HAP-1 (cell line): Measurements from ENCODE around the gene NOM1.
"Not testable (repeated sequence)": the region's sequence is repeated elsewhere in the genome, so short reads cannot be mapped to it uniquely, and the experiment has no call there.

Source experiments
- DNase-seq, 2 experiments: peaks; one replicate each; pipeline ENCODE4 v3.0.0-alpha.2; 2016 to 2020; ENCODE audit warnings: low spot score in 2 of 2
- H3K27me3 ChIP-seq: fragments of 250-450 bp; sonication (Bioruptor Pico); 2 replicates; pipeline ENCODE4 v1.5.1; 2020; ENCODE audit warnings: low read depth, mild to moderate bottlenecking, moderate library complexity
- H3K36me3 ChIP-seq: fragments of 250-450 bp; sonication (Bioruptor Pico); replicated peaks from 2 replicates; pipeline ENCODE4 v1.5.1; 2020; ENCODE audit warnings: mild to moderate bottlenecking
- H3K4me1 ChIP-seq: fragments of 250-450 bp; sonication (Bioruptor Pico); 2 replicates; pipeline ENCODE4 v1.5.1; 2020; ENCODE audit warnings: mild to moderate bottlenecking
- H3K4me3 ChIP-seq: fragments of 250-450 bp; sonication (Bioruptor Pico); 2 replicates; pipeline ENCODE4 v1.5.1; 2020; ENCODE audit warnings: mild to moderate bottlenecking, moderate library complexity
- H3K9me3 ChIP-seq: fragments of 250-450 bp; sonication (Bioruptor Pico); 2 replicates; pipeline ENCODE4 v1.5.1; 2020; ENCODE audit warnings: mild to moderate bottlenecking, moderate library complexity
- in situ Hi-C: fragments of 300-500 bp; cut with MboI; formaldehyde crosslinking; loops from 3 replicates; pipeline ENCODE4 v1.14.3; 2020; ENCODE audit warnings: low sequenced_read_pairs, inconsistent platforms, mixed read lengths

NOM1 gene

DNA sequence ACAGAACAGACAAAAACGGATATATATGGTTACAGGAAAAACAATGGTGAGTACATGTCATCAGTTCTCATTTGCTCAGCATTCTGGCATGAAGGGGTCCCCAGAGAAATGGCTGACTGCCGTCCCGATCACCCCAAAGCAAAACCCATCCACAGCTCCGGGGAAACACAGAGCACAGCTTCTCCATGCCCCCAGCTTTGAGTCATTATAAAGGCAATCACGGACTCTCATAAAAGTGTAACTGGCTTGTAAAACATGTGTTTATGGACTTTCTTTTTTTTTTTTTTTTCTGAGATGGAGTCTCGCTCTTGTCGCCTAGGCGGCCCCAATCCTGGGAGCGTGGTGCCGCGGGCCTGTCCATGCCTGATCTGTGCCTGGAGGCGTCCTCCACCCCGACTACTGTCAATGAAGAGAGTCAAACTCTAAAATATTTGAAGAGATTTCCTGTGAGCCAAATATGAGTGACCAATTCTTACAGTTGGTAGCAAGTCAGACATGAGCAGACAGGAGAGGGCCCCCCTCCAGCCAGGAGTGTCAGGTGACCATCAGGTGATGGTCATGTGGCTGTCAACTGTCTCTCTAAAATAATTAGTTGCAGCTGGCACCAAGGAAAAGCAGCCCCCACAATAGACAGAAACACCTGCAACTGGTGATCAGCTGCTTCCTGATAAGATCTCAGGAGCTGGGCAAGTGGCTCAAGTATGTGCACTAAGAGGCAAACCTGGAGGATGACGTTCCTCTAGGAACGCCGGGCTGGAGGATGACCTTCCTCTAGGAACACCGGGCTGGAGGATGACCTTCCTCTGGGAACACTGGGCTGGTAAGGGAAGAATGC, 21.7 kb upstream of the NOM1 start:
- H3K27me3 ChIP-seq: no peaks in the 10 kb centered on the region

DNA sequence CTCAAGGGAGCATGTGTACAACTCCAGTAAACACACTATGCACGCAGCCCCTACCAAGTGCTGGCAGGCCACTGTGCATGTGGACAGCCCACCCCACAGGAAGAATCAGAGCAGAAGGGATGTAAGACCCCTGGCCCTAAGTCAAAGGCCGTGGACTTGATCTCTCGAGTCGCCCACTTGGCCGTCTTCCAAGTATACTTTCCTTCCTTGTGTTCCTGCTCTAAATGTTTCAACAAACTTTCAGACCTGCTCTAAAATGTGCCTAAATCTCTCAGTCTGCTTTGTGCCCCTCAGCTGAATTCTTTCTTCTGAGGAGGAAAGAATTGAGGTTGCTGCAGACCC, 21.1 kb upstream of the NOM1 start:
- no peaks in the 10 kb centered on the region for H3K27me3 ChIP-seq
- in situ Hi-C loops: no loop called here

More for the DNA sequence above, 21.7 kb upstream of the NOM1 start:
- in situ Hi-C loops: no loop called here
- no peak overlapping the region for H3K4me3 ChIP-seq
- no peaks in the 10 kb centered on the region for H3K36me3 ChIP-seq
- no peaks in the 10 kb centered on the region for H3K4me1 ChIP-seq
- DNase-seq: no peak
- no peaks in the 10 kb centered on the region for H3K9me3 ChIP-seq

DNA sequence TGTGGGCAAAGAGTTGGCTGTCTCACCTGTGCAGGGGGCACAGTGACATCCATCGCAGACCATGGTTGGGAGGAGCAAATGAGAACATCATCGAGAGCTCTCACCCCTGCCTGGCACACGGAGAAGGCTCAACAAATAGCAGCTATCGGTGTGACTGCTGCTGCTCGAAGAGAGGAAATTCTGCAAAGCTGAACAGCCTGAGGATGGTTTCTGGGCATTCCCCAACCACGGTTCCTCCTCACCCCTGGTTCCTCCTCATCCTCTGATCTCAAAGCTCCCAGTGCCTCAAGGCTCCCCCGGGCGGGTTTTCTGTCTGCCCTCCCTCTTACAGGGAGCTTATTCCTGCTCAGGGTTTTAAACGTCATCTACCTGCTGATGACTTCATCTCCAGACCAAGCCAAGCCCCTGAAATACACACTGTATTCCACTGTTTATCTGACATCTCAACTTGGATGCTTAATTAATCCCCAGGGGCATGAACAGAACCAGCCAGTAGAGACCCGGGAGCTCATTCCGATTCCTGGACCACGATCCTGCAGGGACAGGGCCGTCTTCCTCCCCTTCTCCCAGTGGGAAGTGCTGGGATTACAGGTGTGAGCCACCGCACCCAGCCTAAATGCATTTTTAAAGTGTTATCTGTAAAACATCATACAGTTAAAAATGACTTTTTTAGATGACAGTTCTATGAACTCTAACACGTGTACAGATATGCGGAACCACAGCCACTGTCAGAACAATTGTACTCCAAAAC, 19.5 kb upstream of the NOM1 start:
- DNase-seq: no peak
- Histone ChIP-seq H3K27me3 (no peaks in the 10 kb centered on the region), H3K36me3 (no peaks in the 10 kb centered on the region), H3K4me3 (no peak overlapping the region), H3K4me1 (no peaks in the 10 kb centered on the region), H3K9me3 (no peaks in the 10 kb centered on the region)
- in situ Hi-C loops: no loop called here

More for the DNA sequence above, 21.1 kb upstream of the NOM1 start:
- DNase-seq: no peak
- Histone ChIP-seq H3K36me3 (no peaks in the 10 kb centered on the region), H3K9me3 (no peaks in the 10 kb centered on the region), H3K4me3 (no peak overlapping the region), H3K4me1 (no peaks in the 10 kb centered on the region)

- Histone ChIP-seq H3K36me3 (no peaks in the 10 kb centered on the region), H3K9me3 (no peaks in the 10 kb centered on the region), H3K4me3 (no peak overlapping the region), H3K27me3 (no peaks in the 10 kb centered on the region), H3K4me1 (no peaks in the 10 kb centered on the region)
- in situ Hi-C loops: no loop called here
- no peak for DNase-seq
Measured at GRCh38 chr7:156932006-156932405, 17.5 kb upstream of the NOM1 start.

DNA sequence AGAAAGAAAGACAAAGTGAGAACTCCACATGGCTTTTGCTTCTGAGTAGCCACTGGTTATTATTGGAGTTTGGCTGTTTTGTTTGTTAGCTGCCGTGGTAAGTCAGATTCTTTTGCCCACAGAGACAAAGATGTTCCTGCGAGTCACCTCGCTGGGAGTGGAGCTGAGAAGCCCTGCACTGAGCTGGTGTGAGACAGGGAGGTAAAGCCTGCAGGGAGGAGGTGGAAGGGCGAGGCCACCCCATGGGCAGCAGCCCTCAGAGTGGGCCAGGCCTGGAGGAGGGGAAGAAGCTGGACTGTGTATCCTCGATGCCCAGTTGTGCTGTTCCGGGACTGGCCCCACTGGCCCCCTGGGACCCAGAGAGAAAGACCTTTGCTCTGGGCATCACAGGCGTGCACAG, 14.3 kb upstream of the NOM1 start:
- DNase-seq: no peak

DNA sequence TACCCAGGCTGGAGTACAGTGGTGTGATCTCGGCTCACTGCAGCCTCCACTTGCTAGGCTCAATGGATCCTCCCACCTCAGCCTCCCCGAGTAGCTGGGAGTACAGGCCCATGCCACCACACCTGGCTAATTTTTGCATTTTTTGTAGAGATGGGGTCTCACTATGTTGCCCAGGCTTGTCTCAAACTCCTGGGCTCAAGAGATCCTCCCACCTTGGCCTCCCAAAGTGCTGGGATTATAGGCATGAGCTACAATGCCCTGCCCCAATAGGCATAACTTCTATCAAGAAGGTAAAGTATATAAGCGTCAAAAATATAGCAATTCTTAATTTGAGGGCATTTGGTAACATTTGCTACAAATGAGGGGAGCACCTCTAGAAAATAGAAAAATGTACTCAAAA, 12.7 kb upstream of the NOM1 start:
- H3K4me1 ChIP-seq, H3K27me3 ChIP-seq, in situ Hi-C loops, H3K4me3 ChIP-seq, DNase-seq, H3K36me3 ChIP-seq, H3K9me3 ChIP-seq: not testable (repeated sequence)

More for the DNA sequence above, 14.3 kb upstream of the NOM1 start:
- H3K27me3 ChIP-seq: no peaks in the 10 kb centered on the region
- H3K4me3 ChIP-seq: no peak overlapping the region
- H3K36me3 ChIP-seq: no peaks in the 10 kb centered on the region
- no peaks in the 10 kb centered on the region for H3K9me3 ChIP-seq
- H3K4me1 ChIP-seq: no peaks in the 10 kb centered on the region
- in situ Hi-C loops: no loop called here

DNA sequence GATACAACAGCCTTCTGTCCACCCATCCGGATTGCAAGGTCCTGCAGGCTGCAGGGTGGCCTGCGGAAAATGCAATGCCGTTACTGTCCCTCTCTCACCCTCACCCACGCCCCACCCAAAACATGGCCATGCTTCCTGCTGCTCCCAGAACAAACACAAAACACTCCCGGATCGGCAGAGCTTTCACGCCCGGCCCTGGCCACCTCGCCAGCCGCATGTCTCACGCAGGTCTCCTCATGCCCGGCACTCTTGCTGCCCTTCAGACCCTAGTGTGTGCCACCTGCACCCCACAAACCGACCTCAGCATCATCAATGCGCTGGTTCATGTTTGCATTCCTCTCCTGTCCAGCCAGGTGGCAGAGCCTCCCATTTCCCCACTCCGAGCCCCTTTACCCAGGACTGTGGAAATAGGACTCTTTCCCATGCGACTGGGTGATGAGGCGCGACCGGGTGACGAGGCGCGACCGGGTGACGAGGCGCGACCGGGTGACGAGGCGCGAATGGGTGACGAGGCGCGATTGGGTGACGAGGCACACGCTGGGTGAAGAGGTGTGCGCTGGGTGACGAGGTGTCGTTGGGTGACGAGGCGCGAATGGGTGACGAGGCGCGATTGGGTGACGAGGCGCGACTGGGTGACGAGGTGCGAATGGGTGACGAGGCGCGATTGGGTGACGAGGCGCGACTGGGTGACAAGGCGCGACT, 8.9 kb upstream of the NOM1 start:
- no peak overlapping the region for H3K4me3 ChIP-seq
- H3K4me1 ChIP-seq: no peaks in the 10 kb centered on the region
- no peaks in the 10 kb centered on the region for H3K36me3 ChIP-seq
- in situ Hi-C loops: no loop called here
- no peaks in the 10 kb centered on the region for H3K9me3 ChIP-seq
- H3K27me3 ChIP-seq: no peaks in the 10 kb centered on the region
- no peak for DNase-seq

DNA sequence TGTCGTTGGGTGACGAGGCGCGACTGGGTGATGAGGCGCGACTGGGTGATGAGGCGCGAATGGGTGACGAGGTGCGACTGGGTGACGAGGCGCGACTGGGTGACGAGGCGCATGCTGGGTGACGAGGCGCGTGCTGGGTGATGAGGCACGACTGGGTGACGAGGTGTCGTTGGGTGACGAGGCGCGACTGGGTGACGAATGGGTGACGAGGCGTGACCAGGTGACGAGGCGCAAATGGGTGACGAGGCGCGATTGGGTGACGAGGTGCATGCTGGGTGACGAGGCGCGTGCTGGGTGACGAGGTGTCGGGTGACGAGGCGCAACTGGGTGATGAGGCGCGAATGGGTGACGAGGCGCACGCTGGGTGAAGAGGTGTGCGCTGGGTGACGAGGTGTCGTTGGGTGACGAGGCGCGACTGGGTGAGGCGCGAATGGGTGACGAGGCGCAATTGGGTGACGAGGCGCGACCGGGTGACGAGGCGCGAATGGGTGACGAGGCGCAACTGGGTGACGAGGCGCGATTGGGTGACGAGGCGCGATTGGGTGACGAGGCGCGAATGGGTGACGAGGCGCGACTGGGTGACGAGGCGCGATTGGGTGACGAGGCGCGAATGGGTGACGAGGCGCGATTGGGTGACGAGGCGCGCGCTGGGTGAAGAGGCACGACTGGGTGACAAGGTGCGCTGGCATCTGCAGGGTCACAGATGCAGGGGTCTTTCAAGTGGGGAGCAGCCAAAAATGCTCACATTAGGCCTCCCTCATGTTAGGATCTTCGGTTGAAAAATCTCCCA, 7.9 kb upstream of the NOM1 start:
- no peak for DNase-seq
- no peak overlapping the region for H3K4me3 ChIP-seq
- H3K9me3 ChIP-seq: no peaks in the 10 kb centered on the region
- no peaks in the 10 kb centered on the region for H3K36me3 ChIP-seq
- in situ Hi-C loops: no loop called here
- H3K27me3 ChIP-seq: no peaks in the 10 kb centered on the region
- no peaks in the 10 kb centered on the region for H3K4me1 ChIP-seq

- no peaks in the 10 kb centered on the region for H3K4me1 ChIP-seq
- H3K27me3 ChIP-seq: no peaks in the 10 kb centered on the region
- in situ Hi-C loops: no loop called here
- H3K9me3 ChIP-seq: no peaks in the 10 kb centered on the region
- H3K4me3 ChIP-seq: no peak overlapping the region
- DNase-seq: no peak
- no peaks in the 10 kb centered on the region for H3K36me3 ChIP-seq
Measured at GRCh38 chr7:156942708-156943090, 6.8 kb upstream of the NOM1 start.

DNA sequence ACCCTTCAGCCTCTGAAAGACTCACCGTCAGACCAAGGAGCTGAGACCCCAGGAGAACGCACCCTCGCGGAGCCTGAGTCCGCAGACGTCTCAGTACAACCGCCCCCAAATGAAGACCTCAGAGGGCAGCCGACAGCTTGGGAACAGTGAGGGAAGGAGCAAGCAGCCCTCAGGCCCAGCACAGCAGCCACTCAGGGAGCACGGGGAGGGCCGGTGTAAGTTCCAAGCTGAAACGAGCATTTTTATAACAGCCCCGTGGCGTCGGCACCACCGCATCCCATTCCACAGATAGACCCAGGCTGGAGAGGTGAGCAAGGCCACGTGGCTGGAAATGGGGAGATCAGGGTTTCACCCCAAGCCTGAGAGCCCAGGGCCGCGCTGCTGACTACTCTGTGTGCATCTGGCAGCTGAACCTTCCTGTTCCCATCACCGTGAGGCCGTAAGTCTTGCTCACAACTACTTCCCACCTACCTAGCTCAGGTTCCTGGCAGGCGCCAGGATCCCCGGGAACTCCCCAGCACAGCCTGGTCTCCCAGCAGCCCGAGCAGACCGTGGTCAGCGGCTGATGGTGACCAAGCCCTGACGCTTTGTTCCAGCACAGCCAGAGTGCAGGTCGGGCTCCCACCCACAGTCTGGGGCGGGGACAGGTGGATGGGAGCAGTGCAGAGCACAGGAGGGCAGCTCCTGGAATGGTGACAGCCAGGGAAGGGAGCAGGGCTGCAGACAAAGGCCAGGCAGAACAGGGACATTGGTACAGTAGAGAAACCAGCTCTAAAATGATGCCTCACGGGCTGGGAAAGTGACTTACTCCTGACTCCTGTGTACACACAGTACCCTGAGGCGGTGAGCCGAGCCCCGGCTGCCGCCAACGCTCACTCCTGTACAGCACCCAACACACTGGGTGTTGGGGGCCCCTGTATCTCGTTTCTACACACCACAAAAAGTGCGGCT, 6.1 kb upstream of the NOM1 start:
- Histone ChIP-seq H3K4me3 (no peak overlapping the region), H3K27me3 (no peaks in the 10 kb centered on the region), H3K36me3 (no peaks in the 10 kb centered on the region), H3K9me3 (no peaks in the 10 kb centered on the region), H3K4me1 (no peaks in the 10 kb centered on the region)
- in situ Hi-C loops: no loop called here
- no peak for DNase-seq

- in situ Hi-C loops: no loop called here
- Histone ChIP-seq H3K4me1 (no peaks in the 10 kb centered on the region), H3K27me3 (no peaks in the 10 kb centered on the region), H3K9me3 (no peaks in the 10 kb centered on the region), H3K4me3 (no peak overlapping the region), H3K36me3 (no peaks in the 10 kb centered on the region)
- DNase-seq: no peak
Measured at GRCh38 chr7:156944876-156945275, 4.6 kb upstream of the NOM1 start.

DNA sequence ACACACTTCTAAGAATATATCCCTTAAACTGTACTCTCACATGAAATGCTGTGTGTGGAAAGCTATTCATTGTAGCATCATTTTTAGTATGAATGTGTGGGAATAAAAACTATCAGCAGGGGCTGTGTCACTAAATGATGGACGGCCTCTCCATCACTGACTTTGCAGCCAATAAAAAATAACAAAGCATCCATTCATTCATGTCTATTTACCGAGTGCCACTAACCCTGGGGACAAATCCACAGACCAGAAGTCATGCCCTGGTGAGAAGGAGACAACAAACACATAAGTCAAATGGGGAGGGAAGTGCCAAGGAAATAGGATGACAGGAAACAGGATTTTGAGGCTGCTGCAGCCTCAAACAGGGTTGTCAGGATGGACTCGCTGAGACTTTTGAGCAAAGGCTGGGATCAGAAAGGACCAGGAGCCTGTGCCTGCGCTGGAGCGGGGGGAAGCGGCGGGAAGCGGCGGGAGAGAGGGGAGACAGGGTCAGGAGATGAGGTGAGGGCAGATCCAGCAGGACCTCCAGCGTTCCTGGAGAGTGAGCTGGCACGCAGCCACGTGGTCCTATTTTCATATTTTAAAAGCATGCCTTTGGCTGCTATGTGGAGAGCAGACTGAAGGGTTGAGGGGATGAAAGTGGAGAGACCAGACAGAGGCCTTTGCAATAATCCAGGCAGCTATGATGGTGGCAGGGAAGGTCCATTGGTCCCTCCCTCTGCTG, 2.2 kb upstream of the NOM1 start:
- Histone ChIP-seq H3K36me3 (peaks cover 3% of the 10 kb centered on the region), H3K4me1 (no peaks in the 10 kb centered on the region), H3K9me3 (no peaks in the 10 kb centered on the region), H3K27me3 (no peaks in the 10 kb centered on the region), H3K4me3 (no peak overlapping the region)
- in situ Hi-C loops: no loop called here
- no peak for DNase-seq
